Ectodermal cell (in vitro differentiated cells): ENCODE data around the gene TBC1D9. TPM values are rescaled to one million over a fixed set of nuclear protein-coding genes. Genes with fewer than 3 reads are reported as not detected.
A peak's percentile ranks its signal among the peaks of the same experiment; 100 is the strongest.
"Not testable (repeated sequence)": the region's sequence is repeated elsewhere in the genome, so short reads cannot be mapped to it uniquely, and the experiment has no call there.

Source experiments
- H3K27ac ChIP-seq: 2 replicates; pipeline ENCODE4 v1.7.0; 2013; ENCODE audit warnings: mild to moderate bottlenecking, low read depth, low read length; ENCODE audit not compliant: insufficient read depth, poor library complexity, severe bottlenecking
- H3K27me3 ChIP-seq: 2 replicates; pipeline ENCODE4 v1.7.0; 2013; ENCODE audit warnings: mild to moderate bottlenecking, low read length; ENCODE audit not compliant: insufficient read depth, control insufficient read depth, poor library complexity, severe bottlenecking
- H3K36me3 ChIP-seq: one replicate; pipeline ENCODE4 v1.7.0; 2013; ENCODE audit warnings: low read length; ENCODE audit not compliant: control insufficient read depth, insufficient read depth
- H3K4me1 ChIP-seq: one replicate; pipeline ENCODE4 v1.7.0; 2013; ENCODE audit warnings: low read length; ENCODE audit not compliant: control insufficient read depth, insufficient read depth
- H3K4me3 ChIP-seq: 2 replicates; pipeline ENCODE4 v1.7.0; 2013; ENCODE audit warnings: low read depth, low read length, control low read depth; ENCODE audit not compliant: insufficient read depth
- H3K9me3 ChIP-seq: 2 replicates; pipeline ENCODE4 v1.7.0; 2013; ENCODE audit warnings: mild to moderate bottlenecking, low read length, moderate library complexity; ENCODE audit not compliant: control insufficient read depth
- WGBS, 2 experiments: methylation state at CpG; one replicate each; pipeline ENCODE4 v1.1.7; 2013; ENCODE audit warnings: missing lambda C conversion rate in 2 of 2; 5-methylcytosine and 5-hydroxymethylcytosine counted together
- polyA plus RNA-seq, 4 experiments: library from polyadenylated mRNA; stranded (reverse); fragments of 50-300 nt; gene quantifications; one replicate each; pipeline ENCODE4 v1.2.3, GENCODE V29; 2013

Gene TBC1D9
- polyA plus RNA-seq (2013, experiment 1 of 4), result 9.2 TPM
- 8.0 TPM for polyA plus RNA-seq (2013, experiment 2 of 4)
- 6.2 TPM for polyA plus RNA-seq (2013, experiment 3 of 4)
- polyA plus RNA-seq (2013, experiment 4 of 4), result 6.8 TPM

- H3K36me3 ChIP-seq, result no peaks in the 10 kb centered on the region
- WGBS, 2 experiments, result 0% methylated on average over 73 of the region's 73 CpGs
- peaks cover 25% of the 10 kb centered on the region for H3K27me3 ChIP-seq
- H3K27ac ChIP-seq, result peak within 1 kb of the TSS; percentile 93
- peak within 1 kb of the TSS; percentile 55 for H3K4me3 ChIP-seq
- no peaks in the 10 kb centered on the region for H3K9me3 ChIP-seq
- no peaks in the 10 kb centered on the region for H3K4me1 ChIP-seq
Observed at GRCh38 chr4:140756319-140757231, at the start of gene TBC1D9. TBC1D9 (minus strand) TSS chr4:140756385; CDS start chr4:140756045, 340 bp downstream.

GRCh38 chr4:140805293-140805692, 49.1 kb upstream of the TBC1D9 start:
- Histone ChIP-seq H3K27me3 (no peaks in the 10 kb centered on the region), H3K4me1 (no peaks in the 10 kb centered on the region)

GRCh38 chr4:140802591-140802990, 46.4 kb upstream of the TBC1D9 start:
- Histone ChIP-seq H3K4me1 (no peaks in the 10 kb centered on the region), H3K9me3 (no peaks in the 10 kb centered on the region), H3K27ac (no peak overlapping the region), H3K27me3 (no peaks in the 10 kb centered on the region), H3K36me3 (no peaks in the 10 kb centered on the region), H3K4me3 (no peak overlapping the region)
- 92 to 96% methylated on average over 5 of the region's 5 CpGs for WGBS, 2 experiments

More at GRCh38 chr4:140805293-140805692, 49.1 kb upstream of the TBC1D9 start:
- H3K9me3 ChIP-seq, result no peaks in the 10 kb centered on the region
- H3K36me3 ChIP-seq, result no peaks in the 10 kb centered on the region
- H3K27ac ChIP-seq, result no peak overlapping the region
- H3K4me3 ChIP-seq, result no peak overlapping the region

GRCh38 chr4:140800666-140801065, 44.5 kb upstream of the TBC1D9 start:
- 81 to 85% methylated on average over 5 of the region's 5 CpGs for WGBS, 2 experiments
- no peaks in the 10 kb centered on the region for H3K36me3 ChIP-seq

GRCh38 chr4:140799686-140800225, 43.6 kb upstream of the TBC1D9 start:
- Histone ChIP-seq H3K27ac (no peak overlapping the region), H3K4me1 (no peaks in the 10 kb centered on the region), H3K27me3 (no peaks in the 10 kb centered on the region), H3K36me3 (no peaks in the 10 kb centered on the region), H3K4me3 (no peak overlapping the region), H3K9me3 (no peaks in the 10 kb centered on the region)
- 76 to 81% methylated on average over 5 of the region's 5 CpGs for WGBS, 2 experiments

More at GRCh38 chr4:140800666-140801065, 44.5 kb upstream of the TBC1D9 start:
- H3K4me1 ChIP-seq, result no peaks in the 10 kb centered on the region
- no peak overlapping the region for H3K4me3 ChIP-seq
- H3K27me3 ChIP-seq, result no peaks in the 10 kb centered on the region
- H3K27ac ChIP-seq, result no peak overlapping the region
- H3K9me3 ChIP-seq, result no peaks in the 10 kb centered on the region

- Histone ChIP-seq H3K36me3 (no peaks in the 10 kb centered on the region), H3K9me3 (no peaks in the 10 kb centered on the region), H3K27me3 (no peaks in the 10 kb centered on the region), H3K4me3 (no peak overlapping the region), H3K4me1 (no peaks in the 10 kb centered on the region), H3K27ac (no peak overlapping the region)
- 85 to 88% methylated on average over 2 of the region's 2 CpGs for WGBS, 2 experiments
Observed at GRCh38 chr4:140793291-140793690, 37.1 kb upstream of the TBC1D9 start.

- H3K4me3 ChIP-seq, result no peak overlapping the region
- H3K4me1 ChIP-seq, result no peaks in the 10 kb centered on the region
- 92 to 94% methylated on average over 3 of the region's 3 CpGs for WGBS, 2 experiments
Observed at GRCh38 chr4:140790765-140791164, 34.6 kb upstream of the TBC1D9 start.

GRCh38 chr4:140790171-140790570, 34.0 kb upstream of the TBC1D9 start:
- Histone ChIP-seq H3K36me3 (no peaks in the 10 kb centered on the region), H3K4me3 (no peak overlapping the region), H3K9me3 (no peaks in the 10 kb centered on the region), H3K27me3 (no peaks in the 10 kb centered on the region), H3K27ac (no peak overlapping the region), H3K4me1 (no peaks in the 10 kb centered on the region)
- 90% methylated on average over 4 of the region's 4 CpGs for WGBS, 2 experiments

More at GRCh38 chr4:140790765-140791164, 34.6 kb upstream of the TBC1D9 start:
- no peak overlapping the region for H3K27ac ChIP-seq
- no peaks in the 10 kb centered on the region for H3K27me3 ChIP-seq
- H3K9me3 ChIP-seq, result no peaks in the 10 kb centered on the region
- H3K36me3 ChIP-seq, result no peaks in the 10 kb centered on the region

GRCh38 chr4:140789759-140790158, 33.6 kb upstream of the TBC1D9 start:
- H3K36me3 ChIP-seq, result no peaks in the 10 kb centered on the region
- no peaks in the 10 kb centered on the region for H3K4me1 ChIP-seq
- no peak overlapping the region for H3K4me3 ChIP-seq
- no peak overlapping the region for H3K27ac ChIP-seq
- no peaks in the 10 kb centered on the region for H3K27me3 ChIP-seq
- 94 to 98% methylated on average over 4 to 5 of the region's 5 CpGs for WGBS, 2 experiments
- H3K9me3 ChIP-seq, result no peaks in the 10 kb centered on the region

GRCh38 chr4:140782787-140783186, 26.6 kb upstream of the TBC1D9 start:
- not testable (repeated sequence) for H3K9me3 ChIP-seq, H3K27ac ChIP-seq, H3K4me1 ChIP-seq

More at GRCh38 chr4:140782787-140783186, 26.6 kb upstream of the TBC1D9 start:
- not testable (repeated sequence) for H3K36me3 ChIP-seq, H3K4me3 ChIP-seq, H3K27me3 ChIP-seq
